ENCODE data around the gene DNAH14. TPM values are rescaled to one million over a fixed set of nuclear protein-coding genes. Genes with fewer than 3 reads are reported as not detected.

Gene DNAH14
- total and polyA plus RNA-seq, 9 of the 15 experiments (the other 6 are each of a cell fraction or from before 2014, with no cell fraction given) = 58.4 to 142 (median 98.4) TPM

- TF ChIP-seq ESRRB (CRISPR knock-in tag; IDR thresholded peaks at IDR 0.05; ENCODE audit: borderline replicate concordance) (no peak), RAD51 (IDR thresholded peaks at IDR 0.05; ENCODE audit: borderline replicate concordance, low read depth) (peak; percentile 48; the same call in 1 of the 2 replicates), BRD9 (IDR thresholded peaks at IDR 0.05; ENCODE audit: low read depth, partially characterized antibody) (no peak), SETDB1 (IDR thresholded peaks at IDR 0.05; ENCODE audit: low read length) (no peak), ZBTB34 (CRISPR knock-in tag; IDR thresholded peaks at IDR 0.05) (no peak), CUX1 (CRISPR knock-in tag; IDR thresholded peaks at IDR 0.05) (no peak), REST (IDR thresholded peaks at IDR 0.05; ENCODE audit: borderline replicate concordance) (peak; percentile 63), REST (CRISPR knock-in tag; IDR thresholded peaks at IDR 0.05; ENCODE audit: low read depth) (peak; percentile 87), ZBTB8A (IDR thresholded peaks at IDR 0.05; ENCODE audit: partially characterized antibody) (no peak), TCF7 (IDR thresholded peaks at IDR 0.05; ENCODE audit: borderline replicate concordance) (peak; percentile 29; the same call in 1 of the 2 replicates), MAX (CRISPR knock-in tag; IDR thresholded peaks at IDR 0.05) (peak; percentile 95)
Observed at GRCh38 chr1:224929335-224930237, at the start of gene DNAH14 (continued).

All from K562 (cell line).